Chondrocyte (in vitro differentiated cells): ENCODE results near the gene LGI4. TPM values are rescaled to one million over a fixed set of nuclear protein-coding genes. Genes with fewer than 3 reads are reported as not detected.
"Not testable (repeated sequence)": the region's sequence is repeated elsewhere in the genome, so short reads cannot be mapped to it uniquely, and the experiment has no call there.

Experiments used
- DNase-seq: peaks from one replicate; pipeline ENCODE4 v3.0.0; 2021; ENCODE audit warnings: mixed read lengths, low spot score
- H3K27ac Mint-ChIP-seq: one replicate; pipeline ENCODE4 v1.8.0; 2021; ENCODE audit warnings: mild to moderate bottlenecking, moderate library complexity, mixed read lengths; ENCODE audit not compliant: unreplicated experiment
- H3K27me3 Mint-ChIP-seq: 2 replicates; pipeline ENCODE4 v1.8.0; 2021; ENCODE audit warnings: low read depth, mixed read lengths
- H3K36me3 Mint-ChIP-seq: 2 replicates; pipeline ENCODE4 v1.8.0; 2021; ENCODE audit warnings: low read depth, mixed read lengths
- H3K4me1 Mint-ChIP-seq: 2 replicates; pipeline ENCODE4 v1.8.0; 2021; ENCODE audit warnings: low read depth, mild to moderate bottlenecking, mixed read lengths
- H3K4me3 Mint-ChIP-seq: one replicate; pipeline ENCODE4 v1.8.0; 2021; ENCODE audit warnings: mild to moderate bottlenecking, moderate library complexity, mixed read lengths; ENCODE audit not compliant: unreplicated experiment
- H3K9me3 Mint-ChIP-seq: 2 replicates; pipeline ENCODE4 v1.8.0; 2021; ENCODE audit warnings: low read depth, mixed read lengths
- CTCF ChIP-seq: fragments of 200-600 bp; sonication (generic); IDR thresholded peaks from 2 replicates; pipeline ENCODE4 v1.5.0; 2021; ENCODE audit warnings: antibody characterized with exemption, mild to moderate bottlenecking, moderate library complexity
- total RNA-seq: library from RNA; stranded (reverse); gene quantifications from 3 replicates; pipeline ENCODE4 v1.2.1, GENCODE V29; 2021

The LGI4 gene
- total RNA-seq, 1 donor from 2014 or later: 1.3 TPM

GRCh38 chr19:35105411-35106290 is 29.2 kb downstream of the LGI4 start:
- Mint-ChIP-seq H3K36me3 (no peaks in the 10 kb centered on the region), H3K9me3 (no peaks in the 10 kb centered on the region), H3K4me1 (no peaks in the 10 kb centered on the region), H3K4me3 (no peak overlapping the region), H3K27ac (no peak overlapping the region), H3K27me3 (peaks cover 3% of the 10 kb centered on the region)
- DNase-seq: no peak
- TF ChIP-seq CTCF: no peak

DNA sequence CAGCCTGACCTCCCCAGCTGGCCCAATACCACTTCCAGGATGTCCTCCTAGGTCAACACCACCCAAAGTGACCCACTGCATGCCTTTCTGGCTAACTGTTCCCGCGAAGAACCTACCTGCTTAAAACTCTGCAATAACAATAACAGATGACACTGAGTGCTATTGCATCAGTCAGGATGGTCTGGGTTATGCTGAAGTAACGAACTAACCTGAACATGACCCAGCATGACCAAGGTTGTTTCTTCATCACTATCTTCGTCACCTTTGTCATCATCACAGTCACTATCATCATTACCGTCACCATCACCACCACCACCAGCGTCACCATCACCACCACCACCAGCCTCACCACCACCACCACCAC is 29.8 kb downstream of the LGI4 start:
- Mint-ChIP-seq H3K27ac (no peak overlapping the region), H3K9me3 (no peaks in the 10 kb centered on the region), H3K4me3 (no peak overlapping the region), H3K36me3 (no peaks in the 10 kb centered on the region), H3K4me1 (no peaks in the 10 kb centered on the region), H3K27me3 (peaks cover 3% of the 10 kb centered on the region)
- no peak for DNase-seq
- TF ChIP-seq CTCF: no peak

DNA sequence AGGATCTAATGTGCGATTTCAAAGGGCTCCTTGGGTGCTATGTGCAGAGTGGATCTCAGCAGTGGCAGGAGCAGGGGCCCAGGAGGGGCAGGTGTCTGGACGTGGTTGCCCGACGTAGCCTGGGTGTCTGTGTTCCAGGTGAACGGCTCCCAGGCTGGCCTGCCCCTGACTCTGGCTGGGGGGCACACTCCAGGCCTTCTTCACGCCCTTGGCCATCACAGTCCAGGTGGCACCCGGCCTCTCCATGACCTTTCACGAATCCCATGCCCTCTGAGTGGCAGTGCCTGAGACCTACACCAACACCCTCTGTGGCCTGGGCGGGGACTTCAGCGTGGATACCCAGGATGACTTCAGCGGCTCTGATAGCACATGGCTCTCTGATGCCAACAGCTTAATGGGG is 30.5 kb downstream of the LGI4 start:
- no peaks in the 10 kb centered on the region for H3K36me3 Mint-ChIP-seq
- no peak overlapping the region for H3K27ac Mint-ChIP-seq
- H3K9me3 Mint-ChIP-seq: no peaks in the 10 kb centered on the region
- H3K4me1 Mint-ChIP-seq: no peaks in the 10 kb centered on the region
- H3K27me3 Mint-ChIP-seq: peaks cover 3% of the 10 kb centered on the region
- no peak for TF ChIP-seq CTCF
- H3K4me3 Mint-ChIP-seq: no peak overlapping the region
- no peak for DNase-seq

GRCh38 chr19:35103614-35104013 is 31.2 kb downstream of the LGI4 start:
- DNase-seq, H3K27ac Mint-ChIP-seq, H3K9me3 Mint-ChIP-seq, H3K4me1 Mint-ChIP-seq, H3K36me3 Mint-ChIP-seq, H3K27me3 Mint-ChIP-seq, H3K4me3 Mint-ChIP-seq: not testable (repeated sequence)

DNA sequence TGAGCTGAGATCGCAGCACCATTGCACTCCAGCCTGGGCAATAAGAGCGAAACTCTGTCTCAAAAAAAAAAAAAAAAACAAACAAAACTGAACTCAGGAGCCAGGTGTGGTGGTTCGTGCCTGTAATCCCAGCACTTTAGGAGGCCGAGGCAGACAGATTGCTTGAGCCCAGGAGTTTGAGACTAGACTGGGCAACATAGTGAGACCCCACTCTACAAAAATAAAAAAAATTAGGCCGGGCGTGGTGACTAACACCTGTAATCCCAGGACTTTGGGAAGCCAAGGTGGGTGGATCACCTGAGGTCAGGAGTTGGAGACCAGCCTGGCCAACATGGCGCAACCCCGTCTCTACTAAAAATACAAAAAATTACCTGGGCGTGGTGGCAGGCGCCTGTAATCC is 32.9 kb downstream of the LGI4 start:
- H3K27ac Mint-ChIP-seq, H3K36me3 Mint-ChIP-seq, H3K4me3 Mint-ChIP-seq: not testable (repeated sequence)

DNA sequence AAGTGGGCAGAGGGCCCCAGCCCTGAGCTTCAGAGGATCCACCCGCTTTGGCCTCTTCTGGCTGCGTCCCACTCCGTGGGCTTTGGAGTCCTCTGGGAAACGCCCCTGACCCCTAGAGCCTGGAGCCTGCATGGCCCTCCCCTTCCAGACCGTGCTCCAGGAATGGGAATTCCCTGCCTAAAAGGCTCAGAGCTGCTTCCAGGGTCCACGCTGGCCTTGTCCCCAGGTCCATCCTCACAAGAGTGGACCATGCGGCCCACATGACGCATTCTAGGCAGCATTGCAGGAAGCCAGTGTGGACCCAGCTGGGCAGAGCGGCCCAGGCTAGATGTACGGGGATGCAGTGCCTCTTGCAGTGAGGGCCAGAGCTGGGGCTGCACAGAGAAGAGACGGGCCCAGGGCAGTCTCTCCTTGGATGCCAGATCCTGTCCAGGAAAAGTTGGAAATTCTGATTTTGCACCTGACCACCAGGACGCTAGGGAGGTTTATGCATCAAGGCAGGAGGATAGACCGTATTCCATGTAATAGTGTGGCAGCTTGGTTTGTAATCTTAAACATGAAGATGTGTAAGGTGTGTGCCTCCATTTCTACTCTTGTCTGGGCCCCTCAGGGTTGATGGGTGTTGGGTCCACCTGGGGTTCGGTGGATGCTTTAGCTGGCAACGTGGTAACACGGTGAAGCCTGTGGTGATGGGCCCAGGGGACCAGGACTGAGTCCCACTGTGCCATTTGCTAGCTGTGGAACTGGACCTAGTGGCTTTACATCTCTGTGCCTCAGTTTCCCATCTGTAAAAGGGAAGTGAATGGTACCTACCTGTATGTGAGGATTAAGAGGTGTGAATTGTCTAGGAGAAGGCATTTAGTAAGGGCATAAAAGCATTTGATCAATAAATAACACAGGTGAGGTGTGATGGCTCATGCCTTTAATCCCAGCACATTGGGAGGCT is 34.0 kb downstream of the LGI4 start:
- no peaks in the 10 kb centered on the region for H3K36me3 Mint-ChIP-seq
- no peak for TF ChIP-seq CTCF

More for the DNA sequence above, 32.9 kb downstream of the LGI4 start:
- not testable (repeated sequence) for H3K4me1 Mint-ChIP-seq, H3K9me3 Mint-ChIP-seq, H3K27me3 Mint-ChIP-seq, DNase-seq

More for the DNA sequence above, 34.0 kb downstream of the LGI4 start:
- Mint-ChIP-seq H3K9me3 (no peaks in the 10 kb centered on the region), H3K27ac (no peak overlapping the region), H3K4me3 (no peak overlapping the region), H3K4me1 (no peaks in the 10 kb centered on the region), H3K27me3 (no peaks in the 10 kb centered on the region)
- DNase-seq: no peak
